Sigmoid colon (tissue), 4 donors: ENCODE data around the gene FHDC1.

Source experiments
- CTCF ChIP-seq, 4 experiments: fragments of 450-650 bp in 3 of 4; fragments of 200-600 bp in 1 of 4; IDR thresholded peaks; one replicate each; pipeline ENCODE4 v1.5.1; 2016 to 2019; ENCODE audit warnings: antibody characterized with exemption in 4 of 4, mild to moderate bottlenecking in 3 of 4, moderate library complexity in 2 of 4
- POLR2A ChIP-seq, 2 donors: fragments of 450-650 bp; IDR thresholded peaks; one replicate each; pipeline ENCODE4 v1.6.1; 2016; ENCODE audit warnings: antibody characterized with exemption in 2 of 2, mild to moderate bottlenecking in 2 of 2, moderate library complexity in 2 of 2
- POLR2AphosphoS5 ChIP-seq, 4 donors: sonication (generic); formaldehyde crosslinking; IDR thresholded peaks; one replicate each; pipeline ENCODE4 v1.6.1; 2017; ENCODE audit warnings: antibody characterized with exemption in 4 of 4

- TF ChIP-seq CTCF (IDR thresholded peaks at IDR 0.05) (no peak), POLR2AphosphoS5 (IDR thresholded peaks at IDR 0.05) (no peak), POLR2A (IDR thresholded peaks at IDR 0.05) (no peak)
These were observed 77.3 kb downstream of the FHDC1 start for GRCh38 chr4:153013202-153013977.
